GM19043 (cell line): ENCODE results near the gene SGSH.

Source experiments
- ATAC-seq: cut with Tn5 transposase; IDR thresholded peaks from one replicate; pipeline ENCODE4 v1.9.1; 2021; ENCODE audit warnings: low read depth; ENCODE audit not compliant: unreplicated experiment

Gene SGSH

DNA sequence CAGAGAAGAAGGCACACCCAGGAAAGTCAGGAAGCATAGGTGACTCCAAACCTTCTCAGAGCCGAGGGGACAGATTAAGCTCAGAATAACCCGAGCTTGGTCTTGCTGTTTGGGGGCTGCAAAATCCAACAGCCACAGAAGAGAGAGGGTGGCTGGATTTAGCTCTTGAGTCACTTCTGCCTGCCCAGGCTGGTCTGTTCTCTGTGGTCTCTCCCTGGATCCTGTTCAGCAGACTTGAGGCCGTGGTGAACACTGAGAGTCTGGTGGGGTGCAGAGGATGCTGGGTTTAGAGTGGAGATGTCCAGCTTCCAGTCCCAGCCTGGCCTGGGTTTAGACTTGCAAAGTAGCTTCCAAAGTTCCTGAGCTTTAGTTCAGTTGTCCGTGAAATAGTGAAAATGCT, 8.9 kb upstream of the SGSH start:
- no peak for ATAC-seq

DNA sequence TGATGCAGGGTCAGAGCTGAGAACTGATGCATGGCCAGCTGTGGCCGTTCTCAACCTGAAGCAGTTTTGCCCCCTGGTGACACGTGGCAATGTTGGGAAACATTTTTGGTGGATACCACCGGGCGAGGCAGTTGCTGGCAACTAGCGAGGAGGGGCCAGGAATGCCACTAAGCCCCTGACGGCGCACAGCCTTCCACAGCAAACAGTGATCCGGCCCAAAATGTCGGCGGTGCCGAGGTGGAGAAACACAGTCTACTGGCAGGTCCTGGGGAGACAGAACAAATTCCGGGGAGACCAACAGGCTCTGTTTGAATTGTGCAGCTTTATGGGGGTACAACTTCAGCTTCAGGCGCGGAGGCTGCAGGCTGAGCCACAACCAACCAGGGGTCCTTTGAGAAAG, 8.3 kb upstream of the SGSH start:
- no peak for ATAC-seq

DNA sequence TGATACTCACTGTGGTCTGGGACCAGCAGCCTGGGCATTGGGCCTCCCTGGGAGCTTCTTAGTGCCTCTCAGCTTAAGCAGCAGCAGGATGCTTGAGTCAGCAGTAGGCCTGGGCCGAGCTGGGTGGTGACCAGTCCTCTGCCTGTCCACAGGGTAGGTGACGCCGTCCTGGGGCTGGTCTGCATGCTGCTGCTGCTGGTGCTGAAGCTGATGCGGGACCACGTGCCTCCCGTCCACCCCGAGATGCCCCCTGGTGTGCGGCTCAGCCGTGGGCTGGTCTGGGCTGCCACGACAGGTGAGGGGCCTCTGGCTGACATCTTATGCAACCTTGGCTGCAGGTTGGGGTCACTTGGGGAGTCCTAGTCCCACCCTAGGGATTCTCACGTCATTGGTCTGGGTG, 7.5 kb upstream of the SGSH start:
- ATAC-seq = no peak

DNA sequence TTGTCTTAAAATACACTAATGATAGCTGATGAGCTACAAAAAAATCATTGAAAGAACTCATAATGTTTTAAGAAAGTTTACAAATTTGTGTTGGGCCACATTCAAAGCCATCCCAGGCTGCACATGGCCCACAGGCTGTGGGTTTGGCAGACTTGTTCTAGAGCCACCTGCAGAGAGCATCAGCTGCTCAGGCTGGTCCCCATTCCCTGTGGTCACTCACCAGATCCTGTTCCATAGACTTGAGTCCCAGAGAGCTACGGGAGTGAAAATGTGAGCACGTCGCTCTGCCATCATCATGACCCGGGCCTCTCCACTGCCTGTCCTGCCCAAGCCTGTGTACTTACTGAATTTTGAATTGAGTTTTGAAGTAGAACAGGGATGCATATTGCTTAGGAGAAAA, 7.0 kb upstream of the SGSH start:
- ATAC-seq = no peak

DNA sequence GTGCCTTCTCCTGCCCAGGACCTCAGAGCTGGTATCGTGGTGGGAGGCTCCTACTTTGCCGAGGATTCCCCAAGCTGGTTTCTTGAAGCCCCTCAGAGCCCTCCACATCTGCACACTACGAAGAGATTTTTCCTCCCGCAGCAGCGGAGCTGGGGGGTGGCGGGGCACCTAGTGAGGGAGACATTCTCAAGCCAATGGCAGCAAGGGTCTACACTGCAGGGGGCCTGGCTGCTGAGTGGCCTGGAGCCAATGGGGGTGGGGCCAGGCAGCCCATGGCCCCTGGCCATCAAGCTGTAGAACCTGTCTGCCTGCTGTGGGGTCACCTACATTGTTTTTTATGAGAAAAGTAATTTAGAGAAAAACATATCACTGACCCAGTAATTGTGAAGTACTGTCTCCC, 5.1 kb upstream of the SGSH start:
- no peak for ATAC-seq

GRCh38 chr17:80224683-80225082, 4.5 kb upstream of the SGSH start:
- no peak for ATAC-seq

GRCh38 chr17:80223838-80224497, 3.8 kb upstream of the SGSH start:
- ATAC-seq = no peak

DNA sequence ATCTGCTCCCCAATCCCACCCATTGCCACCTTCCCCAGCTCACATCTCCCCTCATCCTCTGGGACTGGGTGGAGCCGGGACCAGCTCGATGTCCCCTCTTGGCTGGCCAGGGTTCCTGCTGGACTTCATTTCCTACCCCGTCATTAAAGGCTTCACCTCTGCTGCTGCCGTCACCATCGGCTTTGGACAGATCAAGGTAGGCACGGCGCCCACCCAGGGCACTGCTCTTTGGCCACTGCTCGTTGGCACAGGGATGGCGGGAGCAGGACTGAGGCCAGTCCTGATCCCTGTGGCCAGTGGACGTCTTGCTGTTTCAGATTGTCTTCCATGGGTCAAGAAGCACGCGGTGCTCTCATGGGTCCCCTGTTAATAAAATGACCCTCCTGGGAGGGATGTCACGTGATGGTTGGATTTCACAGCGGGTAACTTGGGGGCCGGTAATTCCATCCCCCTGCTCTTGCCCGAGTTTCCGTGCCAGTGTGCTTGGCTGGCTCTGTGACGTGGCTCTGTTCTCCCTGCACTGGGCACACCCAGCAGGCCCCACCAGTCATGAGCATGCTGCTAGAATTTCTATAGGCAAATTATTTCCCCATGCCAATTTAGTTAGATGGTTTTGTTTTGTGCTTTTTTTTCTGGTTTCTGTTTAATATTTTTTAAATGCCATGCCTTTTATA, 3.1 kb upstream of the SGSH start:
- ATAC-seq = no peak

DNA sequence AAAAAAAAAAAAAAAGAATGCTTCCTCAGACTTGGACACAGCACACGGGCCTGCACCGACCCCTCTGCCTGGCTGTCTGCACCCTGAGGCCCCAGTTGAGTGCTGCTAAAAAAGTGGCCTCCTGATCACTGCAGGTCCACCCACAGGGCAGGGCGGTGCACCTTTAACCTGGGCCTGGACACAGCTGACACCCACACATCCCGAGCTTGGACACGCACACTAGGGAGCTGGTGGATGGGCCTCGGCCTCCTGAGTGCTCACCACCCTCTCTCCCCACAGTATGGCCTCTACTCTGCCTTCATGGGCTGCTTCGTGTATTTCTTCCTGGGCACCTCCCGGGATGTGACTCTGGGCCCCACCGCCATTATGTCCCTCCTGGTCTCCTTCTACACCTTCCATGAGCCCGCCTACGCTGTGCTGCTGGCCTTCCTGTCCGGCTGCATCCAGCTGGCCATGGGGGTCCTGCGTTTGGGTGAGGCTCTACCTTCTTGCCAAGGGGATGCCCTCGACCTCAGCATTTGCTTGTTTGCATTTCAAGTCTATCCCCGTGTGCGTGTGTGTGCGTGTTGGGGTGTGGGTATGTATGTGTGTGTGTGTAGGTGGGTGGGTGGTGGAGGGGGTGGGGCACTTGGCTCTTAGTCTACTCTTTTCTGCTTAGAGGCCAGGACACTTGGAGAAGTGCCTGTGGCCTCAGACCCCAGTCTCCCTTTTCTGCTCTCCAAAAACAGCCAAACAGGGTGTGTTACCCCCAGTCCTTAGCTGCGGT, 2.4 kb upstream of the SGSH start:
- ATAC-seq = no peak

DNA sequence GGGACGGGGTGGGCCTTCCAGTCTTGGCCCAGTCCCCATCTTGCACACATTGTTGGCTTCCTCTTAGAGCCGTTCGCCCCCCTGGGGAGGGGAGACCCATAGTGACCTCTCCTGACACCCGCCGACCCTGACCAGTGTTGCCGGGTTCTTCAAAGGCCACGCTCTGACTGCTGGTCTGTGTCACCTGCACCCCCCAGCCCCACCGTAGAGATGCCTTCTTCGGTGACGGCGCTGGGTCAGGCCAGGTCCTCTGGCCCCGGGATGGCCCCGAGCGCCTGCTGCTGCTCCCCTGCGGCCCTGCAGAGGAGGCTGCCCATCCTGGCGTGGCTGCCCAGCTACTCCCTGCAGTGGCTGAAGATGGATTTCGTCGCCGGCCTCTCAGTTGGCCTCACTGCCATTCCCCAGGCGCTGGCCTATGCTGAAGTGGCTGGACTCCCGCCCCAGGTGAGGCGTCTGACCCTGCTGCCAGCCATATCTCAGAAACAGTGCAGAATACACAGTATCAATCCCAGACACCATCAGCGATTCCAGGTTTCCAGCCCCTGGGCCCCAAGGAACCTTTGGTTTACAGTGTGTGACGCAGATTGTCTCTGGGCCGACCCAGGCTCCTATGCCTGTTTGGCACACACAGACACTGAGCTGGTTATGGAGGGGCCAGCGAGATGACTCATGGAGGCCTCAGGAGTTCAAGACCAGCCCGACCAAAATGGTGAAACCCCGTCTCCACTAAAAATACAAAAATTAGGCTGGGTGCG, 1.4 kb upstream of the SGSH start:
- no peak for ATAC-seq

- ATAC-seq = no peak
These were observed 643 bp upstream of the SGSH start for GRCh38 chr17:80220736-80221215.

DNA sequence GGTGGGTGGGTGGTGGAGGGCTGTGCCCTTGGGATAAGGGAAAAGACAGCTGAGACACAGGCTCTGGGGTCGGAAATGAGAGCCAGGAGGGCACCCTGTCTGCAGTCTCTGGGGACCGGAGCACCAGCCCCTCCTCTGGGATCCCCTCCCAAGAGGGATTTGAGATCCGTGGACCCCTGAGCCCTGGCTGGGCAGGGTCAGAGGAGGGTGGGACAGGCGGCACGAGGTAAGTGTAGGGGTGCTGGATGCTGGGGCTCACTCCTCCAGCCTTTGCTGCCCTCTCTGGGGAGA, 425 bp downstream of the SGSH start:
- no peak for ATAC-seq

DNA sequence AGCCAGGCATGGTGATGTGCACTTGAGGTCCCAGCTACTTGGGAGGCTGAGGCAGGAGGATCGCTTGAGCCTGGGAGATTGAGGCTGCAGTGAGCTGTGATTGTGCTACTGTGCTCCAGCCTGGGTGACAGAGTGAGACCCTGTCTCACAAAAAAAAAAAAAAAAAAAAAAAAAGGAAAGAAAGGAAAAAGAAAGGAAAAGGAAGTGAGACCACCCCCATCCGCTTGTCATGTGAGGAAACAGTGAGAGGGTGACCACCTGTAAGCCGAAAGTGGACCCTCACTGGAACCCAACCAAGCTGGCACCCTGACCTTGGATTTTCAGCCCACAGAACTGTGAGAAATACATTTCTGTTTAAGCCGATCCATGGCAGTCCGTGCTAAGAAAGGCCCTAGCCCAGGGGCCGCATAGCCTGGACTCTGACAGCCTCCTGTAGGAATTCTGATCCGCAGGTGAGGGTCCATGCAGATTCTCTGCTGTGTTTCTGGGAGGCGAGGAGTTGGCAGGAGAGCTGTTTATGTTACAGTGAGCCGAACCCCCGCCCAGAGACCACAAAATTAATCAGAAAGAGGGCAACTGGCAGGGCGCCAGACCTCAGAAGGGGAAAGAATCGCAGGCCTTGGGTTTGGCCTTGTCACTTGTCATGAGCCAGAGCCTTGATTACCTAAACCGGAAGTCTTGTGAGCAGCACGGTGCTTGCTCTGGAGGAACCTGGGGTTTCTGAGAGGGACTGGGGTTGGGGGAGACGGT, 945 bp downstream of the SGSH start:
- ATAC-seq = peak; percentile 62

GRCh38 chr17:80218391-80218790, 1.7 kb downstream of the SGSH start:
- no peak for ATAC-seq

- ATAC-seq = no peak
These were observed 2.3 kb downstream of the SGSH start for GRCh38 chr17:80217703-80218362.

DNA sequence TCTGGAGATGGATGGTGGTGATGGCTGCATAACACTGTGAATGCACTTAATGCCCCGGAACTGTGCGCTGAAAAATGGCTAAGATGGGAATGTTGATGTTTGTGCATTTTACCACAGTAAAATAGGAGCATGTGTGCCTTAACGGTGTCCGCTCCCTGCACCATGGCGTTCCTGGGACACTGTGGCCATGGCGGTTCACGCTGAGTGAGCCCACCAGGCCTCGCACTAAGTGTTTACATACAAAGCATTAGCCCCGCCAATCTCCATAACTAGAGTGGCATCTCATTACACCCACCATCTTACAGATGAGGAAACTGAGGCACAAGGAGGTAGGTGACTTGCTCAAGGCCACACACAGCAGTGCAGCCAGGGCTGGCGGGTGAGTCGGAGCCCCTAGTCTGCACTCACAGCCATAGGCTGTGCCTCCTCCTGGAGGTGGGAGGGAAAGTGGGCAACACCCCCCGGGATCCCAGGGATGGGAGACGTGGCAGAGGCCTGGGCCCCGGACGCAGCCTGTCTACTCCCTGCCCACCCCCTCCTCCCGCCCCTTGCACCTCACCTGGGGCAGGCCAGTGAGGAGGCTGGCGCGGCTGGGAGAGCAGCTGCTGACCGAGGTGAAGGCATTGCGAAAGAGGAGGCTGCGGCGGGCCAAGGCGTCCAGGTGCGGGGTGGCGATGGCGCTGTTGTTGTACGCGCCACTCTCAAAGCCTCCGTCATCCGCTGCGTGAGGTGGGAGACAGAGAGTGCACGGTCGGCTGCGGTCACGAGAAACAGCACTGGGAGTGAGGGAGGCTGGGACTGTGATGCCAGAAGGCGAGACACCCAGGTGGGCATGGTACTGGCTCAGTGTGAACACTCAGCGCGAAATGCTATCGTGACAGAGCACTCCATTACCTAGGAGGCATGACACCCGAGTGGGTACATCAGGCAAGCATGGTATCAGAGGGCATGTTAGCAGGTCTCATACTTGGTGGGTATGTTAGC, 3.4 kb downstream of the SGSH start:
- no peak for ATAC-seq

DNA sequence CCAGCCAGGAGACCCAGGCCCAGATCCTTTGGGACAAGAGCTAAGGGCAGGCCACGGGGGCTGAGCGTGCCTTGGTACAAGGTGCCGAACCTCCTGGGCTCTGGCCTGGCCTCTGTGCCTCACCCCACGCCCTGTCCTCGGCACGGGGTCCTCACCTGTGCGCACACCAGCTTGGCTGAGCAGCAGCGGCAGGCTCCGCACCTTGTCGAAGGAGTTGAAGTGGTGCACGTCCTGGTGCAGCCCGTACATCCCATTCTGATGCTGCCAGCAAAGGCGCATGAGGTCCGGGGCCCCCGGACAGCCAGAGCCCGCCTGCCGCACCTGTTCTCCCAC, 5.3 kb downstream of the SGSH start:
- no peak for ATAC-seq

- no peak for ATAC-seq
These were observed 5.9 kb downstream of the SGSH start for GRCh38 chr17:80214012-80214877.
